K562 (cell line): ENCODE measurements around the gene SLIRP. TPM values are rescaled to one million over a fixed set of nuclear protein-coding genes. Genes with fewer than 3 reads are reported as not detected.

Experiments used
- ARID4B ChIP-seq: sonication (generic); formaldehyde crosslinking; IDR thresholded peaks from 2 replicates; pipeline ENCODE4 v1.8.0; 2022; ENCODE audit warnings: mild to moderate bottlenecking, missing genetic modification reagents
- MAZ ChIP-seq, 2 experiments: fragments of 450-650 bp in 1 of 2; sonication (generic) in 1 of 2; formaldehyde crosslinking; IDR thresholded peaks in 1 of 2; conservative IDR thresholded peaks in 1 of 2; 2 replicates each; pipeline versions ENCODE4 v1.4.0 to v1.5.0; 2020; ENCODE audit warnings: mild to moderate bottlenecking in 1 of 2, missing genetic modification reagents in 1 of 2
- MITF ChIP-seq: IDR thresholded peaks from 2 replicates; pipeline ENCODE4 v1.6.1; 2014; ENCODE audit warnings: antibody characterized with exemption
- MLLT1 ChIP-seq, 2 experiments: fragments of 450-650 bp; IDR thresholded peaks; 2 replicates each; pipeline ENCODE4 v1.6.1; 2016
- NCOA1 ChIP-seq: fragments of 450-650 bp; IDR thresholded peaks from 2 replicates; pipeline ENCODE4 v1.6.1; 2016; ENCODE audit warnings: low read depth
- NRF1 ChIP-seq, 2 experiments: fragments of 450-650 bp; IDR thresholded peaks in 1 of 2; conservative IDR thresholded peaks in 1 of 2; 2 replicates each; pipeline ENCODE4 v1.6.1; 2014; ENCODE audit warnings: mild to moderate bottlenecking in 2 of 2
- POLR2H ChIP-seq: IDR thresholded peaks from 2 replicates; pipeline ENCODE4 v1.6.1; 2016; ENCODE audit warnings: missing genetic modification characterization, low read depth, mild to moderate bottlenecking, control low read depth, missing compliant biosample characterization, moderate library complexity
- VEZF1 ChIP-seq: fragments of 200-800 bp; sonication (Bioruptor generic); IDR thresholded peaks from 2 replicates; pipeline ENCODE4 v1.6.1; 2017; ENCODE audit warnings: missing genetic modification characterization, missing compliant biosample characterization
- ZBTB5 ChIP-seq: fragments of 450-650 bp; IDR thresholded peaks from 2 replicates; pipeline ENCODE4 v1.6.1; 2017; ENCODE audit warnings: antibody characterized with exemption
- ZEB2 ChIP-seq: fragments of 450-650 bp; IDR thresholded peaks from 2 replicates; pipeline ENCODE4 v1.6.1; 2016
- ZNF280A ChIP-seq: fragments of 450-650 bp; IDR thresholded peaks from 2 replicates; pipeline ENCODE4 v1.6.1; 2018; ENCODE audit warnings: mild to moderate bottlenecking, low read depth; ENCODE audit not compliant: partially characterized antibody
- ZNF354B ChIP-seq: fragments of 250-450 bp; sonication (Bioruptor Pico); IDR thresholded peaks from 2 replicates; pipeline ENCODE4 v1.4.0; 2020
- ZNF766 ChIP-seq: fragments of 200-800 bp; sonication (Bioruptor generic); conservative IDR thresholded peaks from 2 replicates; pipeline ENCODE4 v1.6.1; 2016; ENCODE audit warnings: missing genetic modification characterization, missing compliant biosample characterization
- polyA plus RNA-seq, 8 experiments: library from polyadenylated mRNA; depleted of rRNA in 4 of 8; stranded (reverse) in 5 of 8; unstranded in 3 of 8; fragments of >200 nt; fragmentation: Nextera tagmentation in 2 of 8; fragmentation: Illumina TruSeq in 1 of 8; extraction: Ambion mirVana in 2 of 8; extraction: Trizol in 1 of 8; gene quantifications; 2 replicates each; pipeline versions ENCODE4 v1.2.1 to v1.2.3, GENCODE V29; 2011 to 2014; ENCODE audit warnings: inconsistent platforms in 1 of 8, missing spikeins in 1 of 8
- total RNA-seq, 7 experiments: library from RNA; depleted of rRNA in 6 of 7; stranded (reverse); fragments of >200 nt in 6 of 7; fragmentation: Illumina TruSeq in 2 of 7; extraction: Trizol in 2 of 7; gene quantifications; 2 replicates each; pipeline versions ENCODE4 v1.2.1 to v1.2.3, GENCODE V29; 2011 to 2021; ENCODE audit warnings: low replicate concordance in 1 of 7

SLIRP gene
- total and polyA plus RNA-seq, 9 of the 15 experiments (the other 6 are each of a cell fraction or from before 2014, with no cell fraction given) = 251 to 1,905 (median 491) TPM

- TF ChIP-seq ARID4B = peak; percentile 80
- TF ChIP-seq ZBTB5 = peak; percentile 82
- no peak for TF ChIP-seq ZEB2
- TF ChIP-seq MLLT1 (IDR thresholded peaks at IDR 0.05) = peak in 1 of 2 experiments; percentile 46; a peak in 1 of 4 replicates
- TF ChIP-seq NCOA1 = 0 out of 2 replicates have a peak, but pooled peaks have one; percentile 25
- no peak for TF ChIP-seq ZNF354B (CRISPR knock-in tag)
- peak in 1 of 2 experiments; percentile 55; a peak in 1 of 4 replicates for TF ChIP-seq MAZ (CRISPR knock-in tag; conservative IDR thresholded peaks at IDR 0.05 in 1 of 2, IDR thresholded peaks at IDR 0.05 in 1 of 2)
- 0 out of 2 replicates have a peak, but pooled peaks have one; percentile 8 for TF ChIP-seq VEZF1 (CRISPR knock-in tag)
- TF ChIP-seq POLR2H = peak; percentile 54; the same call in 1 of the 2 replicates
- no peak for TF ChIP-seq MITF
- peak; percentile 77 to 80; a peak in 2 of 4 replicates for TF ChIP-seq NRF1 (conservative IDR thresholded peaks at IDR 0.05 in 1 of 2, IDR thresholded peaks at IDR 0.05 in 1 of 2)
- no peak for TF ChIP-seq ZNF280A
- 0 out of 2 replicates have a peak, but pooled peaks have one; percentile 45 for TF ChIP-seq ZNF766 (CRISPR knock-in tag)
Measured at GRCh38 chr14:77760381-77761204, 52.7 kb downstream of the SLIRP start, which contains the start of gene SNW1 (continued).
